IMR-90 (cell line): ENCODE measurements around the gene CREB3L1. TPM values are rescaled to one million over a fixed set of nuclear protein-coding genes. Genes with fewer than 3 reads are reported as not detected.

Experiments used
- ATAC-seq: fragments of 200-7000 bp; cut with Tn5 transposase; 2 replicates; pipeline ENCODE4 v1.9.1; 2020; ENCODE audit warnings: low read depth, mild to moderate bottlenecking, moderate library complexity
- BruUV-seq: library from RNA; stranded (reverse); fragments of 400-500 nt; replicated peaks from 2 replicates; lab custom pipeline; 2021; lab: Mats Ljungman, UMichigan
- CTCF ChIA-PET: fragments of 300-600 bp; formaldehyde crosslinking; extraction: SDS; loops from one replicate; lab custom pipeline; 2021; ENCODE audit warnings: antibody characterized with exemption; lab: Yijun Ruan, JAX
- POLR2A ChIA-PET: fragments of 300-600 bp; sonication (Branson Sonifier 250); formaldehyde crosslinking; loops from one replicate; lab custom pipeline; 2022; ENCODE audit warnings: antibody characterized with exemption; ENCODE audit not compliant: unreplicated experiment; lab: Charles Lee
- DNase-seq: peaks from one replicate; pipeline ENCODE4 v3.0.0; 2013
- H2AFZ ChIP-seq: replicated peaks from 2 replicates; pipeline ENCODE3; 2013; ENCODE audit warnings: low read length, mild to moderate bottlenecking; ENCODE audit not compliant: poor library complexity
- H2AK5ac ChIP-seq: 2 replicates; pipeline ENCODE4 v1.6.1; 2013; ENCODE audit warnings: low read depth, low read length, inconsistent platforms
- H2AK9ac ChIP-seq: replicated peaks from 2 replicates; pipeline ENCODE3; 2013; ENCODE audit warnings: mild to moderate bottlenecking, low read depth, low read length, moderate library complexity; ENCODE audit not compliant: poor library complexity
- H2BK120ac ChIP-seq: 2 replicates; pipeline ENCODE4 v1.6.1; 2013; ENCODE audit warnings: low read depth, low read length, inconsistent platforms
- H2BK15ac ChIP-seq: 3 replicates; pipeline ENCODE4 v1.6.1; 2013; ENCODE audit warnings: low read depth, low read length, inconsistent platforms
- H2BK20ac ChIP-seq: 2 replicates; pipeline ENCODE4 v1.6.1; 2013; ENCODE audit warnings: low read depth, mild to moderate bottlenecking, inconsistent platforms, low read length, moderate library complexity
- H2BK5ac ChIP-seq: 2 replicates; pipeline ENCODE4 v1.6.1; 2013; ENCODE audit warnings: mild to moderate bottlenecking, low read depth, low read length, inconsistent platforms; ENCODE audit not compliant: poor library complexity, severe bottlenecking
- H3K14ac ChIP-seq: replicated peaks from 2 replicates; pipeline ENCODE4 v1.6.1; 2013; ENCODE audit warnings: low read depth, low read length, inconsistent platforms
- H3K18ac ChIP-seq: 2 replicates; pipeline ENCODE4 v1.6.1; 2013; ENCODE audit warnings: low read depth, low read length, control low read depth
- H3K23ac ChIP-seq: 2 replicates; pipeline ENCODE4 v1.6.1; 2013; ENCODE audit warnings: low read depth, low read length, inconsistent platforms
- H3K27ac ChIP-seq: 2 replicates; pipeline ENCODE4 v1.5.1; 2013; ENCODE audit warnings: mild to moderate bottlenecking, control low read depth, low read length; ENCODE audit not compliant: insufficient read depth
- H3K27me3 ChIP-seq: 2 replicates; pipeline ENCODE4 v1.6.1; 2013; ENCODE audit warnings: low read length; ENCODE audit not compliant: control insufficient read depth, insufficient read depth
- H3K36me3 ChIP-seq: 2 replicates; pipeline ENCODE4 v1.6.1; 2013; ENCODE audit warnings: low read length, mixed read lengths; ENCODE audit not compliant: control insufficient read depth, insufficient read depth
- H3K4ac ChIP-seq: 2 replicates; pipeline ENCODE4 v1.6.1; 2013; ENCODE audit warnings: low read depth, low read length, inconsistent platforms
- H3K4me1 ChIP-seq: 2 replicates; pipeline ENCODE4 v1.6.1; 2013; ENCODE audit warnings: low read length, mixed read lengths; ENCODE audit not compliant: control insufficient read depth, insufficient read depth
- H3K4me2 ChIP-seq: 2 replicates; pipeline ENCODE4 v1.6.1; 2013; ENCODE audit warnings: low read depth, mild to moderate bottlenecking, control low read depth, low read length, moderate library complexity
- H3K4me3 ChIP-seq: 2 replicates; pipeline ENCODE4 v1.5.1; 2013; ENCODE audit warnings: low read depth, mild to moderate bottlenecking, control low read depth, low read length, moderate library complexity; ENCODE audit not compliant: insufficient read depth
- H3K56ac ChIP-seq: 2 replicates; pipeline ENCODE4 v1.6.1; 2013; ENCODE audit warnings: low read length, inconsistent platforms; ENCODE audit not compliant: insufficient read depth; ENCODE audit errors: extremely low read depth
- H3K79me1 ChIP-seq, 2 experiments: 2 replicates each; pipeline ENCODE4 v1.6.1; 2013; ENCODE audit warnings: low read length in 2 of 2, inconsistent platforms in 1 of 2, low read depth in 1 of 2
- H3K9ac ChIP-seq: 2 replicates; pipeline ENCODE4 v1.6.1; 2013; ENCODE audit warnings: low read depth, low read length, control low read depth
- H3K9me1 ChIP-seq: 2 replicates; pipeline ENCODE4 v1.6.1; 2013; ENCODE audit warnings: low read length, inconsistent platforms; ENCODE audit not compliant: insufficient read depth
- H3K9me3 ChIP-seq: 2 replicates; pipeline ENCODE4 v1.6.1; 2013; ENCODE audit warnings: low read length; ENCODE audit not compliant: control insufficient read depth, insufficient read depth
- H4K20me1 ChIP-seq: 2 replicates; pipeline ENCODE4 v1.6.1; 2013; ENCODE audit warnings: low read length, inconsistent platforms; ENCODE audit not compliant: insufficient read depth
- H4K5ac ChIP-seq: 2 replicates; pipeline ENCODE4 v1.6.1; 2013; ENCODE audit warnings: mild to moderate bottlenecking, low read depth, low read length, control low read depth
- H4K8ac ChIP-seq, 2 experiments: 2 replicates each; pipeline ENCODE4 v1.6.1; 2013; ENCODE audit warnings: low read depth in 2 of 2, low read length in 2 of 2, control low read depth in 1 of 2, inconsistent platforms in 1 of 2
- H4K91ac ChIP-seq: 2 replicates; pipeline ENCODE4 v1.6.1; 2013; ENCODE audit warnings: low read depth, low read length, inconsistent platforms; ENCODE audit not compliant: insufficient read depth
- BHLHE40 ChIP-seq: fragments of 150-350 bp; IDR thresholded peaks from 2 replicates; pipeline ENCODE4 v1.6.1; 2016; ENCODE audit warnings: mild to moderate bottlenecking, low read depth, low read length
- CEBPB ChIP-seq: IDR thresholded peaks from 2 replicates; pipeline ENCODE4 v1.6.1; 2012; ENCODE audit warnings: low read depth, low read length, improper control_type of control experiment
- CHD1 ChIP-seq: IDR thresholded peaks from 2 replicates; pipeline ENCODE4 v1.6.1; 2012; ENCODE audit warnings: low read depth, low read length, improper control_type of control experiment
- FOS ChIP-seq: fragments of 150-350 bp; IDR thresholded peaks from 2 replicates; pipeline ENCODE4 v1.6.1; 2016; ENCODE audit warnings: low read depth, low read length
- MAFK ChIP-seq: IDR thresholded peaks from 2 replicates; pipeline ENCODE4 v1.6.1; 2012; ENCODE audit warnings: low read depth, low read length, improper control_type of control experiment
- MAZ ChIP-seq: IDR thresholded peaks from 2 replicates; pipeline ENCODE4 v1.6.1; 2012; ENCODE audit warnings: low read depth, mild to moderate bottlenecking, low read length, improper control_type of control experiment, moderate library complexity, borderline replicate concordance
- MXI1 ChIP-seq: IDR thresholded peaks from 2 replicates; pipeline ENCODE4 v1.6.1; 2012; ENCODE audit warnings: low read depth, mild to moderate bottlenecking, low read length, moderate library complexity, borderline replicate concordance
- NFE2L2 ChIP-seq: fragments of 150-350 bp; IDR thresholded peaks from 2 replicates; pipeline ENCODE4 v1.6.1; 2016; ENCODE audit warnings: low read depth, mild to moderate bottlenecking, low read length
- POLR2A ChIP-seq: IDR thresholded peaks from 2 replicates; pipeline ENCODE4 v1.6.1; 2012; ENCODE audit warnings: mild to moderate bottlenecking, low read depth, low read length
- RAD21 ChIP-seq: IDR thresholded peaks from 2 replicates; pipeline ENCODE4 v1.6.1; 2012; ENCODE audit warnings: low read length, improper control_type of control experiment
- RCOR1 ChIP-seq: IDR thresholded peaks from 2 replicates; pipeline ENCODE4 v1.6.1; 2012; ENCODE audit warnings: mild to moderate bottlenecking, low read length, improper control_type of control experiment; ENCODE audit not compliant: insufficient replicate concordance
- RFX5 ChIP-seq: IDR thresholded peaks from 2 replicates; pipeline ENCODE4 v1.8.0; 2012; ENCODE audit warnings: low read depth, mild to moderate bottlenecking, low read length, moderate library complexity
- SMC3 ChIP-seq: fragments of 150-350 bp; IDR thresholded peaks from 2 replicates; pipeline ENCODE4 v1.6.1; 2016; ENCODE audit warnings: low read depth, mild to moderate bottlenecking, antibody characterized with exemption, low read length, moderate library complexity
- WGBS, 2 experiments: methylation state at CpG; one replicate each; pipeline versions ENCODE4 v1.1.5 to v1.1.7; 2013; ENCODE audit warnings: missing lambda C conversion rate in 2 of 2; ENCODE audit not compliant: insufficient read length in 1 of 2; ENCODE audit errors: extremely low coverage in 2 of 2; 5-methylcytosine and 5-hydroxymethylcytosine counted together
- dilution Hi-C: fragments of 300-500 bp; cut with HindIII; formaldehyde crosslinking; loops from one replicate; pipeline ENCODE4 v1.14.3; 2018; ENCODE audit warnings: low sequenced_read_pairs; ENCODE audit not compliant: unreplicated experiment
- in situ Hi-C: fragments of 300-500 bp; cut with MboI; formaldehyde crosslinking; loops from 3 replicates; pipeline ENCODE4 v1.14.3; 2019; ENCODE audit warnings: low sequenced_read_pairs, inconsistent platforms, mixed read lengths
- intact Hi-C: fragments of 100-400 bp; cut with micrococcal nuclease; formaldehyde crosslinking; loops from 2 replicates; pipeline ENCODE4 v1.10.0; 2022
- polyA plus RNA-seq, 3 experiments: library from polyadenylated mRNA; depleted of rRNA; stranded (reverse); fragments of >200 nt; gene quantifications; 2 replicates each; pipeline ENCODE4 v1.2.3, GENCODE V29; 2012; ENCODE audit warnings: low replicate concordance in 1 of 3
- total RNA-seq: library from RNA; depleted of rRNA; stranded (reverse); fragments of >200 nt; gene quantifications from 2 replicates; pipeline ENCODE4 v1.2.3, GENCODE V29; 2012
- TF ChIP-seq, protein P1 (sequence below): fragments of 150-350 bp; IDR thresholded peaks from 2 replicates; pipeline ENCODE4 v1.6.1; 2016; ENCODE audit warnings: low read depth, mild to moderate bottlenecking, low read length, moderate library complexity, borderline replicate concordance
- TF ChIP-seq, protein P2 (sequence below): conservative IDR thresholded peaks from 2 replicates; pipeline ENCODE4 v1.5.1; 2012; ENCODE audit warnings: mild to moderate bottlenecking, low read depth, low read length, improper control_type of control experiment
- TF ChIP-seq, protein P3 (sequence below): fragments of 150-350 bp; IDR thresholded peaks from 2 replicates; pipeline ENCODE4 v1.6.1; 2017; ENCODE audit warnings: mild to moderate bottlenecking, antibody characterized with exemption, low read length, low read depth

CREB3L1 gene
- total and polyA plus RNA-seq, 2 of the 4 experiments (the other 2 are of a cell fraction): 8.1 to 82.3 TPM

DNA sequence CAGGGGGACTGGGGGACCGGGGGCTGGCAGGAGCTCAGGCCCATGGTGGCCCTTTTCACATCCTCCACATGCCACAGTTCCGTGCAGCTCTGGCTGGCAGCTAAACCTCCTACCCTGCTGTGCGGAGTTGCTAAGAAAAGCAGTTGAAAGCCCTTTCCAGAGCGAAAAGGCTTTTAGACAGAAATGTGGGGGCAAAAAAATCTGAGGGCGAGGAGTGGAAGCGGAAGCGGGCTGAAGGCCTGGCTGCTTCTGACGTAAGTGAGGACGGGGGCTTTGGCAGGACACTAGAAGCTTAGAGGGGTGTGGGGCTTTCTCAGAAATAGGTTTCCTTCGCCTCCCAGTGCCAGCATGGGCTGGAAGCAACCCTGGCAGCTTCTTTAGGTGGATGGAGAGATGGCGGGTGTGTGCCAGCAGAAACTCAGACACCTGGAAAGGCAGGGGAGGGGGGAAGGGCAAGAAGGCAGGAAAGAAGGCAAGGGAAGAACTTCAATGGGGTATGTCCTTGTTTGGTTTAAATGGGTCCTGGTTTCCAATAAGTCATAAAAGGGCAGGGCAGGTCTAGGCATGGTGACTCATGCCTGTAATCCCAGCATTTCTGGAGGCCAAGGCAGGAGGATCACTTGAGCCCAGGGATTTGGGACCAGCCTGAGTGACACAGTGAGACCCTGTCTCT is 58.6 kb downstream of the CREB3L1 start:
- dilution Hi-C loops (no loop called here), intact Hi-C loops (no loop called here), in situ Hi-C loops (no loop called here)
- no TSS peak for BruUV-seq
- Histone ChIP-seq H2BK5ac (no peak overlapping the region), H2BK15ac (no peak overlapping the region), H3K9me3 (no peaks in the 10 kb centered on the region), H4K5ac (no peak overlapping the region), H4K8ac (no peak overlapping the region), H2AFZ (peak overlapping the region; percentile 2), H3K56ac (no peak overlapping the region), H3K18ac (no peak overlapping the region), H3K4me2 (no peak overlapping the region), H3K27ac (no peak overlapping the region), H3K79me1 (no peaks in the 10 kb centered on the region), H2AK9ac (peak overlapping the region; percentile 19), H3K27me3 (peaks cover 39% of the 10 kb centered on the region), H3K9me1 (peaks cover 2% of the 10 kb centered on the region), H3K4me1 (peaks cover 6% of the 10 kb centered on the region), H3K4ac (no peak overlapping the region), H3K36me3 (no peaks in the 10 kb centered on the region), H4K20me1 (no peaks in the 10 kb centered on the region), H4K91ac (no peak overlapping the region), H2AK5ac (no peak overlapping the region), H2BK20ac (no peak overlapping the region), H3K23ac (no peak overlapping the region), H2BK120ac (no peak overlapping the region), H3K14ac (no peak overlapping the region), H3K9ac (no peak overlapping the region), H3K4me3 (no peak overlapping the region)
- TF ChIP-seq CEBPB (no peak), CHD1 (no peak), POLR2A (no peak), FOS (no peak), RFX5 (no peak), RCOR1 (no peak), BHLHE40 (no peak), MAFK (no peak), MAZ (no peak), SMC3 (no peak), RAD21 (no peak), MXI1 (no peak), NFE2L2 (no peak)
- TF ChIP-seq, protein P1, sequence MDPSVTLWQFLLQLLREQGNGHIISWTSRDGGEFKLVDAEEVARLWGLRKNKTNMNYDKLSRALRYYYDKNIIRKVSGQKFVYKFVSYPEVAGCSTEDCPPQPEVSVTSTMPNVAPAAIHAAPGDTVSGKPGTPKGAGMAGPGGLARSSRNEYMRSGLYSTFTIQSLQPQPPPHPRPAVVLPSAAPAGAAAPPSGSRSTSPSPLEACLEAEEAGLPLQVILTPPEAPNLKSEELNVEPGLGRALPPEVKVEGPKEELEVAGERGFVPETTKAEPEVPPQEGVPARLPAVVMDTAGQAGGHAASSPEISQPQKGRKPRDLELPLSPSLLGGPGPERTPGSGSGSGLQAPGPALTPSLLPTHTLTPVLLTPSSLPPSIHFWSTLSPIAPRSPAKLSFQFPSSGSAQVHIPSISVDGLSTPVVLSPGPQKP: no peak
- TF ChIP-seq, protein P2, sequence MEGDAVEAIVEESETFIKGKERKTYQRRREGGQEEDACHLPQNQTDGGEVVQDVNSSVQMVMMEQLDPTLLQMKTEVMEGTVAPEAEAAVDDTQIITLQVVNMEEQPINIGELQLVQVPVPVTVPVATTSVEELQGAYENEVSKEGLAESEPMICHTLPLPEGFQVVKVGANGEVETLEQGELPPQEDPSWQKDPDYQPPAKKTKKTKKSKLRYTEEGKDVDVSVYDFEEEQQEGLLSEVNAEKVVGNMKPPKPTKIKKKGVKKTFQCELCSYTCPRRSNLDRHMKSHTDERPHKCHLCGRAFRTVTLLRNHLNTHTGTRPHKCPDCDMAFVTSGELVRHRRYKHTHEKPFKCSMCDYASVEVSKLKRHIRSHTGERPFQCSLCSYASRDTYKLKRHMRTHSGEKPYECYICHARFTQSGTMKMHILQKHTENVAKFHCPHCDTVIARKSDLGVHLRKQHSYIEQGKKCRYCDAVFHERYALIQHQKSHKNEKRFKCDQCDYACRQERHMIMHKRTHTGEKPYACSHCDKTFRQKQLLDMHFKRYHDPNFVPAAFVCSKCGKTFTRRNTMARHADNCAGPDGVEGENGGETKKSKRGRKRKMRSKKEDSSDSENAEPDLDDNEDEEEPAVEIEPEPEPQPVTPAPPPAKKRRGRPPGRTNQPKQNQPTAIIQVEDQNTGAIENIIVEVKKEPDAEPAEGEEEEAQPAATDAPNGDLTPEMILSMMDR: no peak
- TF ChIP-seq, protein P3, sequence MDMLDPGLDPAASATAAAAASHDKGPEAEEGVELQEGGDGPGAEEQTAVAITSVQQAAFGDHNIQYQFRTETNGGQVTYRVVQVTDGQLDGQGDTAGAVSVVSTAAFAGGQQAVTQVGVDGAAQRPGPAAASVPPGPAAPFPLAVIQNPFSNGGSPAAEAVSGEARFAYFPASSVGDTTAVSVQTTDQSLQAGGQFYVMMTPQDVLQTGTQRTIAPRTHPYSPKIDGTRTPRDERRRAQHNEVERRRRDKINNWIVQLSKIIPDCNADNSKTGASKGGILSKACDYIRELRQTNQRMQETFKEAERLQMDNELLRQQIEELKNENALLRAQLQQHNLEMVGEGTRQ: no peak
- DNase-seq (no peak), ATAC-seq (no peak)
- CTCF ChIA-PET: no interaction called here
- POLR2A ChIA-PET: no interaction called here
- 94% methylated on average over 3 of the region's 11 CpGs; no CpG with 5 or more reads in 1 of the 2 experiments for WGBS, 2 experiments
